Naive B cell (primary cell): ENCODE results near the gene INHA. TPM values are rescaled to one million over a fixed set of nuclear protein-coding genes. Genes with fewer than 3 reads are reported as not detected.

Experiments used
- ATAC-seq, 2 donors: fragments of 150-1000 bp; cut with Tn5 transposase; 2 replicates each; pipeline ENCODE4 v1.10.0; 2021; ENCODE audit warnings: low read depth in 2 of 2, mild to moderate bottlenecking in 2 of 2, moderate library complexity in 2 of 2
- DNase-seq: peaks from one replicate; pipeline ENCODE4 v3.0.0; 2022
- H3K27ac Mint-ChIP-seq, 6 donors: one replicate each; pipeline ENCODE4 v1.8.0; 2020 to 2022; ENCODE audit warnings: mild to moderate bottlenecking in 6 of 6, mixed read lengths in 6 of 6, moderate library complexity in 5 of 6, inconsistent platforms in 2 of 6
- H3K27me3 Mint-ChIP-seq, 3 donors: one replicate each; pipeline ENCODE4 v1.8.0; 2021 to 2022; ENCODE audit warnings: mixed read lengths in 3 of 3, mild to moderate bottlenecking in 1 of 3
- H3K36me3 Mint-ChIP-seq, 2 donors: one replicate each; pipeline ENCODE4 v1.8.0; 2020 to 2022; ENCODE audit warnings: mixed read lengths in 2 of 2, inconsistent platforms in 1 of 2, mild to moderate bottlenecking in 1 of 2
- H3K4me1 Mint-ChIP-seq, 3 donors: one replicate each; pipeline ENCODE4 v1.8.0; 2020 to 2022; ENCODE audit warnings: mixed read lengths in 3 of 3, inconsistent platforms in 1 of 3, mild to moderate bottlenecking in 1 of 3, moderate library complexity in 1 of 3
- H3K4me3 Mint-ChIP-seq, 8 donors: one replicate each; pipeline ENCODE4 v1.8.0; 2020 to 2022; ENCODE audit warnings: mild to moderate bottlenecking in 8 of 8, mixed read lengths in 8 of 8, moderate library complexity in 8 of 8, inconsistent platforms in 2 of 8
- H3K9me3 Mint-ChIP-seq, 7 donors: one replicate each; pipeline ENCODE4 v1.8.0; 2020 to 2022; ENCODE audit warnings: mixed read lengths in 7 of 7, mild to moderate bottlenecking in 5 of 7, inconsistent platforms in 2 of 7, moderate library complexity in 1 of 7
- polyA plus RNA-seq, 6 donors: library from polyadenylated mRNA; unstranded; fragments of 300-500 nt; fragmentation: Illumina TruSeq; gene quantifications; one replicate each; pipeline ENCODE4 v1.2.3, GENCODE V29; 2021; ENCODE audit warnings: low read depth in 6 of 6

Gene INHA
- polyA plus RNA-seq, 6 donors from 2014 or later = not detected

DNA sequence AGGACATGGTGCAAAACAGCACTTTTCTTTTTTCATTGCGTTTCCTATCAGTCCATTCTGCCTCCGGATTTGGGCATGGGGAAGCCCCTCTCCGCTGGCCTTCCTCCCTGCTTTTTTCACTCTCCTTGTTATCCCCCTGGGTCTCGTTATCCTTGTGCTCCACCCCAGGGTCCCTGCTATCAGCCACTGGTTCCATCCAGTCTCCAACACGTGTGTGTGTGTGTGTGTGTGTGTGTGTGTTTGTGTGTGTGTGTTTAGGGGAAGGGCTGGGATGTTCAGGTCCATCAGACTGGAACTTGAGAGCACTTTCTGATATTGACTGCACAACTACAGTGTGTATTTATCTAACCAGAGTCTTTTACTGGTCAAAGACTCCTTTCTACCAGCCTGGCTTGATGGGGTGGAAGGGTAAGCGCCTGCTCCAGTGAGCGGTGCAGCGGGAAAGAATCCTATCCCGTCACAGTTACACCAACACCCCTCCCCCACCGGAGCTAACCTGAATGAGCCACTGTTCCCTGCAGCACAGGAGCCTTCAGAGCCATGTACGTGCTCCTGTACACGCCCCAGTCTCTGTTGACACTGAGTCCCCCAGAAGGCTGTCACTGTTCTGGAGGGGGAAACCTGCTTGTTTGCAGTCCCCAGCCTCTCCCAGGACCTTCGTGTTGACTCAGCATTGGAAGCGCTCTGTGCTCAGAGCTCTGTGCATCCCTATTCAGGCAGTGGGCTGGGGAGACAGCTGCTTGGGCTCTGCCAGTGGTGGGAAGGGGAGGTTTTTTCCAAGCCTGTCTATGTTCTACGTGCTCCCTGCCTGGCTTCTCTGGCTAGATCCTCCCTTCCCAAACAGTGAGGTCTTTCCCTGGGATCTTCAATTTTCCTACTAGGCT, 4.6 kb downstream of the INHA start:
- H3K27ac Mint-ChIP-seq = peak overlapping the region in 1 of 6 donors; percentile 42
- H3K4me1 Mint-ChIP-seq = peaks cover 2 to 4% (median 3%) of the 10 kb centered on the region in 3 donors
- DNase-seq (no peak), ATAC-seq (no peak)
- no peak overlapping the region for H3K4me3 Mint-ChIP-seq
- no peaks in the 10 kb centered on the region for H3K9me3 Mint-ChIP-seq
- H3K36me3 Mint-ChIP-seq = no peaks in the 10 kb centered on the region
- peaks cover 44 to 77% (median 63%) of the 10 kb centered on the region in 3 donors for H3K27me3 Mint-ChIP-seq

DNA sequence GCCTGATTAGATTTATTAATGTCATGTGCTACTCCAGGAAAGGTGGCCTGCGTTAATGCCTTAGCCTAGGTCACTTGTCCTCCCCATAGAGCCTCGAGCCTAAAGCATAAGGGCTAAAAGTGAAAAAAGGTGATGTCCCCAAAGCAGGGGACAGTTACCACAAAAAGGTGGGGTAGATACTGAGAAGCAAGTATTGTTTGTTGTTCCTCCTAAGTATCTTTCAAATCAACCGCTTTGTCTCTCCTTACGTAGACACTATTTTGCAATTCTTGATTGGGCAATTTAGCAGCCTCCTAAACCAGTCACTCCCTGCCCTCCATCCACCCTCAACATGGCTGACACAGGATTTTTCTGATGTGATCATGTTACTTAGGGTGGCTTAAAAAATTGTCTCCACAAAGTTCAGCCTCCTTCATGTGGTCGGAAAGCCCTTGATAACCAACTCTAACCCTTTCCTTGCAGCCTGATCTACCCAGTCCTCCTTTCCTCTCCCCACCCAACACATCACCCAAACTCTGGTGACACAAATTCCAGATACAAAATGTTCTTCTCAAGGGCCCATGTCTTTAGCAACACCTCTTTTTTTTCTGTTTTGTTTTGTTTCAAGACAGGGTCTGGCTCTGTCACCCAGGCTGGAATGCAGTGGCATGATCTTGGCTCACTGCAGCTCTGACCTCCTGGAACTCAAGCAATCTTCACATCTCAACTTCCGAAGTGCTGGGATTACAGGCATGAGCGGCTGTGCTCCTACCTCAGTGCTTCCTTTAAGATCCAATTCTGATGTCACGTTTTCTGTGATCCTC, 6.9 kb downstream of the INHA start:
- Mint-ChIP-seq H3K27ac (no peak overlapping the region), H3K9me3 (no peaks in the 10 kb centered on the region), H3K4me1 (no peaks in the 10 kb centered on the region), H3K4me3 (no peak overlapping the region), H3K36me3 (no peaks in the 10 kb centered on the region), H3K27me3 (peaks cover 32 to 57% (median 42%) of the 10 kb centered on the region in 3 donors)
- ATAC-seq (no peak), DNase-seq (no peak)

DNA sequence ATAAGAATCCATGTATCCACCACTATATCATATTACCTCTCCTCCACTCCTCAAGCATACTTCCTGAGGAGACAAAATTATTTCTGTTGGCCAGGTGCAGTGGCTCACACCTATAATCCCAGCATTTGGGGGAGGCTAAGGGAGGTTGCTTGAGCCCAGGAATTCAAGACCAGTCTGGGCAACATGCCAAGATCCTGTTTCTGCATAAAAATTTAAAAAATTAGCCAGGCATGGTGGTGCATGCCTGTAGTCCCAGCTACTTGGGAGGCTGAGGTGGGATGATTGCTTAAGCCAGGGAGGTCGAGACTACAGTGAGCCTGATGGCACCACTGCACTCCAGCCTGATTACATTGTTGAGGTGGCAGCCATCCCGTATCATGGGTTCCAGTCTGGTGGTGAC, 9.2 kb downstream of the INHA start:
- Mint-ChIP-seq H3K4me1 (no peaks in the 10 kb centered on the region), H3K9me3 (no peaks in the 10 kb centered on the region), H3K27ac (no peak overlapping the region), H3K36me3 (no peaks in the 10 kb centered on the region), H3K4me3 (no peak overlapping the region), H3K27me3 (peaks cover 32 to 55% (median 42%) of the 10 kb centered on the region in 3 donors)
- ATAC-seq = no peak
- DNase-seq = no peak

DNA sequence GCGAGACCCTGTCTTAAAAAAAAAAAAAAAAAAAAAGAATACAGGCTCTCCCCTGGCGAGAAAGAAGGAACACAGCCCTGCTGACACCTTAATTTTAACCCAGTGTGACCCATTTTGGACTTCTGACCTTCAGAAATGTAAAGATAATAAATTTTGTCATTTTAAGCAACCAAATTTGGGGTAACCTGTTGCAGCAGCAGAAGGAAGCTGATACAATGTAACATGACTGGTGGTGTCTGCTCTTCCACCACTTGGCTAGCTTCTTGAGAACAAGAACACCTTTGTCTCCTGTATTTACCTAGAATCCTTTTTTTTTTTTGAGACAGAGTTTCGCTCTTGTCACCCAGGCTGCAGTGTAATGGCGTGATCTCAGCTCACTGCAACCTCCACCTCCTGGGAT, 19.0 kb downstream of the INHA start:
- Mint-ChIP-seq H3K36me3 (peaks cover 0 to 6% of the 10 kb centered on the region in 2 donors), H3K4me3 (no peak overlapping the region), H3K27ac (no peak overlapping the region), H3K9me3 (peaks cover 0 to 4% (median 0%) of the 10 kb centered on the region in 7 donors), H3K27me3 (peaks cover 32 to 61% (median 45%) of the 10 kb centered on the region in 3 donors), H3K4me1 (no peaks in the 10 kb centered on the region)
- ATAC-seq (no peak), DNase-seq (no peak)

DNA sequence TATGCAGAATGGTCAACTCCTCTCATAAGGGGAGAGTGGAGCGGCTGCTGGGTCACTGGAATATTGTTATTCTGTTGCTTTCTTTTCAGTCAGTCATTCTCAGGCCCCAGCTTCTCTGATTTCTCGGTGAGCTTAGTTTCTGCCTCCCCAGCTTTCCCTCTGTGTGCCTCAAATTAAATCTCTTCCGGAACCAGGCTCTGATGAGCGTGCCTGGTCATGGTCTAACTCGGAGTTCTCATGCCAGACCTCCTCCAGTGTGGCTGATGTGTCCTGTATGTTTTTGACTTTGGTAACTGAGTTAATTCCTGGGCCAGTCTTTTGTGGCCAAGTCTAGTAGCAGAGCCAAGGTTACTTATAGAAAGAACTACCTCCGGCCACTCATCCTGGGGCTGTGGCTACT, 20.6 kb downstream of the INHA start:
- no peak for DNase-seq
- ATAC-seq = no peak
- peaks cover 0 to 7% (median 0%) of the 10 kb centered on the region in 7 donors for H3K9me3 Mint-ChIP-seq
- H3K36me3 Mint-ChIP-seq = peaks cover 0 to 6% of the 10 kb centered on the region in 2 donors
- H3K4me3 Mint-ChIP-seq = no peak overlapping the region
- H3K27ac Mint-ChIP-seq = no peak overlapping the region
- H3K4me1 Mint-ChIP-seq = peaks cover 0 to 9% (median 9%) of the 10 kb centered on the region in 3 donors
- H3K27me3 Mint-ChIP-seq = peaks cover 20 to 56% (median 36%) of the 10 kb centered on the region in 3 donors

DNA sequence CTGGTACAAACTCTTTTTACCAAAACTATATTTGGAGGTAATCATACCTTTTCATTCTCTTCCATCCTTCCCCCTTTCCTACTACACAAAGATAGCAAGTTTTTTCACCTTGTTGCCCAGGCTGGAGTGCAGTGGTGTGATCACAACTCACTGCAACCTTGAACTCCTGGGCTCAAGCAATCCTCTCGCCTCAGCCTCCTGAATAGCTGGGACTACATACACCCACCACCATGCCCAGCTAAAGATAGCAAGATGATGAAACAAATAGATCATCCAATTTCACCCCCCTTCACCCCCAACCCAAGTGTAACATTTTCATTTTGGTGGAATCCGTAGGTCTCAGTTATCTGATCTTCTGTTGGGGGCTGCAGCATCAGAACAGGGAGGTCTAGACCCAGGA, 21.0 kb downstream of the INHA start:
- H3K4me3 Mint-ChIP-seq = no peak overlapping the region
- peaks cover 0 to 6% of the 10 kb centered on the region in 2 donors for H3K36me3 Mint-ChIP-seq
- H3K27ac Mint-ChIP-seq = no peak overlapping the region
- ATAC-seq (no peak), DNase-seq (no peak)
- peaks cover 0 to 8% (median 0%) of the 10 kb centered on the region in 7 donors for H3K9me3 Mint-ChIP-seq
- H3K4me1 Mint-ChIP-seq = peaks cover 4 to 13% (median 12%) of the 10 kb centered on the region in 3 donors
- peaks cover 20 to 53% (median 36%) of the 10 kb centered on the region in 3 donors for H3K27me3 Mint-ChIP-seq

DNA sequence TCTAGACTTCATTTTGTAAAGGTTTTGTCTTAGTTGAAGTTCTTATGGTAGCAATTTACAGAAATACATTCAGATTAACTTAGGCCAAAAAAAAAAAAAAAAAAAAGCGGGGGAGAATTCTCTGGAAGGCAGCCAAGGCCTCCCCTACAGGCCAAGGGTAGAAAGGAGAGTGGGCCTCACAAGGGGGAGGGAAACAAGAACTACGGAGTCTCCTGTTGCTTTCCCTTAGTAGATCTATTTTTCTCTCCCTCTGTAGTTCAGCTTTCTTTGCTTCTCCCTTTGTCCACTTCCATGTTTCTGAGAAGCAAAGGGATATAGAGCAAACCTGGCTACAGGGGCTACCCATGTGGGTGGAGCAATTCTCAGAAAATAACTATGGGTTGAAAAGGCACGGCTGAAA, 23.1 kb downstream of the INHA start:
- DNase-seq (no peak), ATAC-seq (no peak)
- Mint-ChIP-seq H3K9me3 (peaks cover 0 to 6% (median 0%) of the 10 kb centered on the region in 7 donors), H3K36me3 (peaks cover 0 to 6% of the 10 kb centered on the region in 2 donors), H3K4me1 (peaks cover 9 to 24% (median 23%) of the 10 kb centered on the region in 3 donors), H3K27me3 (peaks cover 20 to 49% (median 31%) of the 10 kb centered on the region in 3 donors), H3K27ac (no peak overlapping the region), H3K4me3 (peak overlapping the region in 3 of 8 donors; percentile 42 to 99 (median 64))

DNA sequence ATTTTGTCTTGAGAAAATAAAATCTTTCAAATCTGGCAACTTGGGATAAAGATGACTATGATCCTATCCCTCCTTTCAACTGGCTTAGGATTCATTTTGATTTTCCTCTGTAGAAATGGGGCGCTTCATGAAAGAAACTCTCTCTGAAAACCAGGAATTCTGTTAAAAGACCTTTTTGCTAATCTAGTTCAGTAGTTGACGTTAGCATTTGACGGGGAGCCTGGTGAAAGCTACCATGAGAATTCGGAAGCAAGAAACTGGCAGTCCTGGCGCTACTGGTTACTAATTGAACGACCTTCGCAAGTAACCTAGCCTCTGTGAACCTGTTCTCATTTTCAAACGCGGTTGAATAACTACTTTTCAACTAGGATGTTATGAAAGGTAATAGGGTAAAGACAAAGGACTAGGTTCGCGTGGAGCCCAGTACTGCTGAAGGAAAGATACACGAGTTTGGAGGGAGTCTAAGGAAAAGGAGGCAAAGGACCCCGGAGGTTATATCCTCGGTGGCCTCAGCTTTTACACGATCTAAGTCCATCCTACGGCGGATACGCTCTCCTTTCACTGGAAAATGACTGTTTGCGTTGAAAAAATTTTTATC, 24.9 kb downstream of the INHA start:
- Mint-ChIP-seq H3K27me3 (peaks cover 12 to 36% (median 22%) of the 10 kb centered on the region in 3 donors), H3K9me3 (peaks cover 0 to 5% (median 0%) of the 10 kb centered on the region in 7 donors), H3K4me3 (peak overlapping the region; percentile 93 to 99 (median 98)), H3K36me3 (peaks cover 10 to 17% of the 10 kb centered on the region in 2 donors), H3K4me1 (peaks cover 9 to 24% (median 23%) of the 10 kb centered on the region in 3 donors), H3K27ac (peak overlapping the region; percentile 95 to 99 (median 98))
- DNase-seq (no peak), ATAC-seq (no peak)

DNA sequence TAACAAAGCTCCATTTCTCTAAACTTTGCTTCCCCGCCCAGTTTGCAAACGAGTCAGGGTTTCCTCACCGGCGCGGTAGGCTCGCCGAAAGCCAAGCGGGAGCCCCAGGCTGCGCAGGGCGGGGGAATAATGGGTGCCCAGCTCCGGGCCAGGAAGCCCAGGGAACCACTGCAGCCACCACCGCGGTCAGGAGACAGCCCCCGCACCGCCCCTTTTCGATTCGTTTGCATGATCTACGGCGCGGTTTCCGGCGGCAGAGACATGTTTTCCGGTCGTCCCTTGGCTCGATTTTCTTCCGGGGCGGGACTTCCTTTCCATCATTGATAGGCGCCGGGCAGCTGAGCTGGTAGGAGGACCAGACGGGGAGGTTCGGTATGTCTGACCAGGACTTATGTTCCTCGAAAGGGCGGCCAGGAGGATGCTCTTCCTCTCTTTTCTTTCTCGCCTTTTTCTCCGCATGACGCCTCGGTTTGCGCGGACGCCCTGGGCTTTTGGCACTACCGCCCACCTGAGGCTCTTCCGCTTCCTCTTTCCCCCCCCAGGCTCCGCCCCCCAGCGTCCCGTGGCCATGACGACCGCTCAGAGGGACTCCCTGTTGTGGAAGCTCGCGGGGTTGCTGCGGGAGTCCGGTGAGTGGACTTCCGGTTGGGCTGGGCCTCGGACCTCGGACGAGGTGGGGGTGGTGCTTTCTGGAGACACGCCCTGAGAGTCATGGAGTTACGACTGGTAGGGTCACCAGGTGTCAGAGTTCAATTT, 25.6 kb downstream of the INHA start, which contains the start of gene STK11IP:
Gene STK11IP (plus strand): TSS at position 306 of the 756 bp plus-strand sequence. CDS start 263 bp downstream, at position 569.
- peaks cover 0 to 5% (median 0%) of the 10 kb centered on the region in 7 donors for H3K9me3 Mint-ChIP-seq
- H3K4me3 Mint-ChIP-seq = peak within 1 kb of the TSS; percentile 93 to 99 (median 98)
- DNase-seq (peak; percentile 91), ATAC-seq (peak; percentile 92 to 93)
- peaks cover 9 to 24% (median 23%) of the 10 kb centered on the region in 3 donors for H3K4me1 Mint-ChIP-seq
- peak within 1 kb of the TSS; percentile 95 to 99 (median 98) for H3K27ac Mint-ChIP-seq
- peaks cover 6 to 29% (median 15%) of the 10 kb centered on the region in 3 donors for H3K27me3 Mint-ChIP-seq
- H3K36me3 Mint-ChIP-seq = peaks cover 5 to 22% of the 10 kb centered on the region in 2 donors

DNA sequence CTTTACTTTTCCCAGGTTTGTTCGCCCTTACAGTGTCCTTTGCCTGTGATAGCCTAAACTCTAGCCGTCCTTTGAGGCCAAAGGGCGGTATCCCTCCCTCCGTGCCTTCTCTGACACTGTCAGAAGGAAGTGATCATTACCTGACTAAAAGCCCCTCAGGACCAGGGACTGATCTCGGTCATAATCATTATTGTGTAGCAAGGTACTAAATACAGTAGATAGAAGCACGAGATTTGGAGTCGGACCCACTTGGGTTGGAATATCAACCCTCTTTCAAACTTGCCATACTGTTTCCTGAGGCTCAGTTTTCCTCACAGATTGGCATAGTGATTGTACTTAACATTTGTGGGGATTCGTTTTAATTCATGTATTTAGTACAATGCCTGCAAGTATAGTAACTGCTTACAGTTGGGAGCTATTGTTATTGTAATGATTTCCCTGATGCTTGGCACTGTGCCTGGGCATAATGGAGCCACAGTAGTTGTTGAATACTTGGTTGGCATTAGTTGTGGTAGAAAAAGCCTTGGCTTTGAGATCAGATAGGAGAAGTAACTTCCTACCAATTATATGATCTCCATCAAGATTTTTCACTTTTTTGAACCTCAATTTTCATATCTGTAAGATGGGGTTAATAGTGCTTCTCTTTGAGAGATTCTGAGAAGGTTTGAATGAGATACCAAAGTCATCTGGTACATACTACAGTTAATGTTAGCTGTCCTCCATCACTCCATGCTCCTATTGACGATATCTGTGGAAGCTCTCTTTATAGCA, 26.4 kb downstream of the INHA start:
- H3K4me3 Mint-ChIP-seq = peak overlapping the region; percentile 93 to 99 (median 98)
- ATAC-seq (no peak), DNase-seq (no peak)
- peaks cover 0 to 21% (median 8%) of the 10 kb centered on the region in 3 donors for H3K27me3 Mint-ChIP-seq
- peaks cover 0 to 5% (median 0%) of the 10 kb centered on the region in 7 donors for H3K9me3 Mint-ChIP-seq
- H3K4me1 Mint-ChIP-seq = peaks cover 9 to 27% (median 24%) of the 10 kb centered on the region in 3 donors
- H3K36me3 Mint-ChIP-seq = peaks cover 5 to 22% of the 10 kb centered on the region in 2 donors
- peak overlapping the region; percentile 95 to 99 (median 98) for H3K27ac Mint-ChIP-seq

DNA sequence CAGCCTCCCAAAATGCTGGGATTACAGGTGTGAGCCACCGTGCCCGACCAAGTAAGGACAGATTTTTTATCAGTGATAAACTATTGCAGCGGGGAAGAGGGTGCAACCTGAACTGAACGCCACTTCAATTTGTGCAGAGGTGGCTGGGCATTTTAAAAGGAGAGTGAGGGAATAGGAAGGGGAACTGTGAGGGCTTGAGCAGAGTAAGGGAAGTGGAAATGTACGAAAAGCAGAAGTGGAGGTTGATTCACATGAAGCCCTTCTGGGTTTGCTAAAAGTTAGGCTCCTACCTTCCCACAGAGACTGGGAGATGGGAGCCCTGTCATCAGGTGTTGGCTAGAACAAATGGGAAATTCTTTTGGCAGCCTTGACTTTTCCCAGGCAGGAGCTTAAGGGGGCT, 31.7 kb downstream of the INHA start:
- peaks cover 15 to 36% of the 10 kb centered on the region in 2 donors for H3K36me3 Mint-ChIP-seq
- ATAC-seq = peak; percentile 94 to 98
- H3K27ac Mint-ChIP-seq = peak overlapping the region in 3 of 6 donors; percentile 30 to 60 (median 43)

DNA sequence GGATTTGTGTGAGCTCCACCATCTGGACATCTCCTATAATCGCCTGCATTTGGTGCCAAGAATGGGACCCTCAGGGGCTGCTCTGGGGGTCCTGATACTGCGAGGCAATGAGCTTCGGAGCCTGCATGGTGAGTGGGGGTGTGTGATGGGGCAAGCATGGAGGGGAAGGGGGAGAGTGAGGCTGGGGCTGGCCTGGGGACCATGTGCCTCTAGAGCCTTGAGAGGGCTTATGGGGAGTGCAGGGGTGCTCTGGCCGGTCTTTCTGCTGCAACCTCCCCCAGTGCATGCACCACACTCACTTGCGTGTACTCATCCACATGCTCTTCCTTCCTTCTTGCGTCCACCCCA, 33.5 kb downstream of the INHA start:
- H3K9me3 Mint-ChIP-seq = no peaks in the 10 kb centered on the region
- peaks cover 20 to 35% of the 10 kb centered on the region in 2 donors for H3K36me3 Mint-ChIP-seq
- peaks cover 11 to 15% (median 13%) of the 10 kb centered on the region in 3 donors for H3K4me1 Mint-ChIP-seq
- no peaks in the 10 kb centered on the region for H3K27me3 Mint-ChIP-seq
- H3K4me3 Mint-ChIP-seq = no peak overlapping the region
- H3K27ac Mint-ChIP-seq = no peak overlapping the region
- no peak for ATAC-seq
- DNase-seq = no peak

More for the DNA sequence above, 31.7 kb downstream of the INHA start:
- Mint-ChIP-seq H3K27me3 (no peaks in the 10 kb centered on the region), H3K4me3 (peak overlapping the region in 5 of 8 donors; percentile 4 to 66 (median 26)), H3K9me3 (no peaks in the 10 kb centered on the region), H3K4me1 (peaks cover 15 to 22% (median 20%) of the 10 kb centered on the region in 3 donors)
- DNase-seq = peak; percentile 29
